ENCODE data around the gene WASHC3.

DNA sequence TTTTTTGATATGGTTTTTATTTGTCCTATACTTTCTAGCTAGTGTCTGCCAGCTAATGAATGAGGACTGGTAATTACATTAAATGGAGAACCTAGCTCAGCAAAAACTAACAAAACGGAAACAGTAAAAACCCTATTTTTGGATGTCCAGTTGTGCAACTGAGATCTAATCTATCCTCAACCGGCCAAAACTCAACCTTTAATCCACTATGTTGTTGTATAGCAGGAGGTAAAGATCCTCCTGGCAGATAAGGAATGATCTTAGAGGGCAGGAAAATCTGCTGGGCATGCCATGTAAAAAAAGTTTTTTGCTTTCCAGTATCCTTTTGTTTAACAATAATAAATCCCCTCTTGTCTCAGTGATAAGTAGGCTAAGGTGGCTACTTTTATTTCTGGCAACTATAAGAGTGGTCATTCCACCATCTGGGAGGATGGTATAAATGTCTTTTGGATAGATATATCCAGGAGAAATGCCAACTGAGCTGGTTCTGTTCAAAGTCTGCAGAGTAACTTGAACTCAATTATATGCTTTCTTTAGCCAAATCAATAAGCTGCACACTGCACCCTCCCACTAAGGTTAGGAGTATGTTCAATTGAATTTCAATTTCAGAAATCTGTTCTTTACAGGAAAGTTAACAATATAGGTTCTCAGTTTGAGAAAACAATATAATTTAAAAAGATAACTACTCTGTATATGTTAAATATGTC, 40.1 kb downstream of the WASHC3 start:
- no peak for TF ChIP-seq POLR2A (IDR thresholded peaks at IDR 0.05)
- no peak for TF ChIP-seq POLR2AphosphoS5 (IDR thresholded peaks at IDR 0.05)

All from breast epithelium (tissue), 3 donors.